HepG2 (cell line): ENCODE data around the gene UBE2C. TPM values are rescaled to one million over a fixed set of nuclear protein-coding genes. Genes with fewer than 3 reads are reported as not detected.
A peak's percentile ranks its signal among the peaks of the same experiment; 100 is the strongest.

Experiments used
- CENPT ChIP-seq: sonication (generic); formaldehyde crosslinking; IDR thresholded peaks from 2 replicates; pipeline ENCODE4 v1.8.0; 2022; ENCODE audit warnings: low read depth, mild to moderate bottlenecking, moderate library complexity, missing genetic modification reagents
- GATAD2A ChIP-seq: IDR thresholded peaks from 2 replicates; pipeline ENCODE4 v1.6.1; 2016
- HES4 ChIP-seq: sonication (generic); formaldehyde crosslinking; IDR thresholded peaks from 2 replicates; pipeline ENCODE4 v1.9.0; 2021; ENCODE audit warnings: mild to moderate bottlenecking, missing genetic modification reagents, borderline replicate concordance
- KAT8 ChIP-seq: IDR thresholded peaks from 2 replicates; pipeline ENCODE4 v1.6.1; 2016; ENCODE audit warnings: missing genetic modification reagents, missing compliant biosample characterization
- KLF9 ChIP-seq: IDR thresholded peaks from 2 replicates; pipeline ENCODE4 v1.6.1; 2016; ENCODE audit warnings: low read depth
- MIXL1 ChIP-seq: IDR thresholded peaks from 2 replicates; pipeline ENCODE4 v1.6.1; 2016
- NFE2 ChIP-seq: sonication (generic); formaldehyde crosslinking; IDR thresholded peaks from 2 replicates; pipeline ENCODE4 v1.4.0; 2020; ENCODE audit warnings: missing genetic modification reagents
- SIN3B ChIP-seq: fragments of 150-350 bp; IDR thresholded peaks from 2 replicates; pipeline ENCODE4 v1.6.1; 2014; ENCODE audit warnings: low read length
- ZFY ChIP-seq: sonication (generic); formaldehyde crosslinking; IDR thresholded peaks from 2 replicates; pipeline ENCODE4 v1.4.0; 2020; ENCODE audit warnings: missing genetic modification reagents
- ZNF282 ChIP-seq: fragments of 450-650 bp; IDR thresholded peaks from 2 replicates; pipeline ENCODE4 v1.6.1; 2018; ENCODE audit not compliant: partially characterized antibody
- ZNF564 ChIP-seq: sonication (generic); formaldehyde crosslinking; IDR thresholded peaks from 2 replicates; pipeline ENCODE4 v1.8.1; 2023; ENCODE audit warnings: mild to moderate bottlenecking, missing genetic modification reagents
- ZNF713 ChIP-seq: sonication (generic); formaldehyde crosslinking; IDR thresholded peaks from 2 replicates; pipeline ENCODE4 v1.4.0; 2020; ENCODE audit warnings: mild to moderate bottlenecking, missing genetic modification reagents
- ZNF775 ChIP-seq: sonication (generic); formaldehyde crosslinking; IDR thresholded peaks from 2 replicates; pipeline ENCODE4 v1.4.0; 2020; ENCODE audit warnings: missing genetic modification reagents, mild to moderate bottlenecking, moderate library complexity, borderline replicate concordance
- polyA plus RNA-seq, 8 experiments: library from polyadenylated mRNA; depleted of rRNA in 3 of 8; stranded (reverse) in 7 of 8; unstranded in 1 of 8; fragments of >200 nt; fragmentation: Illumina TruSeq in 4 of 8; extraction: Trizol in 4 of 8; gene quantifications; 2 replicates each; pipeline versions ENCODE4 v1.2.1 to v1.2.3, GENCODE V29; 2011 to 2016; ENCODE audit warnings: low read depth in 4 of 8, missing spikeins in 1 of 8, mixed read lengths in 1 of 8; ENCODE audit not compliant: insufficient read depth in 1 of 8
- total RNA-seq, 5 experiments: library from RNA; depleted of rRNA; stranded (reverse); fragments of >200 nt; fragmentation: Illumina TruSeq; extraction: Trizol; gene quantifications; 2 replicates each; pipeline ENCODE4 v1.2.3, GENCODE V29; 2016; ENCODE audit warnings: low read depth in 1 of 5
- TF ChIP-seq, protein P1 (sequence below): sonication (generic); formaldehyde crosslinking; IDR thresholded peaks from 2 replicates; pipeline ENCODE4 v1.8.0; 2023; ENCODE audit warnings: mild to moderate bottlenecking, missing genetic modification reagents
- TF ChIP-seq, protein P2 (sequence below): IDR thresholded peaks from 2 replicates; pipeline ENCODE4 v1.6.1; 2012; ENCODE audit warnings: low read depth, low read length, improper control_type of control experiment
- TF ChIP-seq, protein P3 (sequence below): sonication (generic); formaldehyde crosslinking; IDR thresholded peaks from 2 replicates; pipeline ENCODE4 v1.8.1; 2023; ENCODE audit warnings: mild to moderate bottlenecking, missing genetic modification reagents
- TF ChIP-seq, protein P4 (sequence below): IDR thresholded peaks from 2 replicates; pipeline ENCODE4 v1.6.1; 2016; ENCODE audit warnings: low read depth, control low read depth
- TF ChIP-seq, protein P5 (sequence below): sonication (generic); formaldehyde crosslinking; IDR thresholded peaks from 2 replicates; pipeline ENCODE4 v1.4.0; 2020; ENCODE audit warnings: missing genetic modification reagents, borderline replicate concordance

The UBE2C gene
- total and polyA plus RNA-seq, 2 of the 13 experiments (the other 11 are each of a cell fraction or from before 2014, with no cell fraction given), result 100 to 123 TPM

DNA sequence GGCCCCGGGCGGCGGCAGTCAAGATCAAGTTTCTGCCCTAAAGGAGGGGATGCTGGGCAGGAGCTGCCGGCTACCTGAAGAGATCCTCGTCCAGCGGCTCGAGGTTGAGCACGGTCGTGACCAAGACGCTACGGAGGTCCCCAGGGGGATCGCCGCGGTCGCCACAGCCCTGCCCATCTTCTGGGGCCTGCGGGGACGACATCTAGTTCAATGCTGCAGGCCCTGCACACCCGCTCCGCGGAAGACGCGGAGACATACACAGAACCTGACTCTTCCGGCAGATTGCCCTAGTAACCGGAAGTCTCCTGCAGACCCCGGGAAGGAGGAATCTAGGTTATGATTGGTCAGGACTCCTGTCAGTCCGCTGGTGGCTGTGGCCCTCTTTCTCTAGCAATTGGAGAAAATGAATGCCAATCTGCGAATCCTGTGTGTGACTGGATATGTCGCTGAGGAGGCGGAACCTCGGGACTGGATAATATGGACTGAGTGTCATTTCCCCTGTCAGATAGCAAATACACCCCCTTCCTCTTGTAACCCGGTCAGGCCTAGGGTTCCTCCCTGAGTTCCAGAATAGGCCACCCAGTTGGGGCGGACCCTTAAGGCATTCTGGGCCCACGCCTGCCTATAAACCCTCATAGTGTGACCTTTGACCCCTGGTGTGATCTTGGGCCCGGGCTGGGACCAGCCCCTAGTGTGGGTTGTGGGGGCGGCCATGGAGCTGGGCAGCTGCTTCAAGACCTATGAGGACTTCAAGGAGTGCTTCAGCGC lies 44.9 kb downstream of the UBE2C start, which contains the start of the genes ACOT8 and ZSWIM3 (continued):
- TF ChIP-seq, protein P1, sequence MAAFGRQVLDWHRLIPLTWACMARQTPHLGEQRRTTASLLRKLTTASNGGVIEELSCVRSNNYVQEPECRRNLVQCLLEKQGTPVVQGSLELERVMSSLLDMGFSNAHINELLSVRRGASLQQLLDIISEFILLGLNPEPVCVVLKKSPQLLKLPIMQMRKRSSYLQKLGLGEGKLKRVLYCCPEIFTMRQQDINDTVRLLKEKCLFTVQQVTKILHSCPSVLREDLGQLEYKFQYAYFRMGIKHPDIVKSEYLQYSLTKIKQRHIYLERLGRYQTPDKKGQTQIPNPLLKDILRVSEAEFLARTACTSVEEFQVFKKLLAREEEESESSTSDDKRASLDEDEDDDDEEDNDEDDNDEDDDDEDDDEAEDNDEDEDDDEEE (CRISPR knock-in tag), result 0 out of 2 replicates have a peak, but pooled peaks have one; percentile 58
- TF ChIP-seq CENPT (no peak), ZNF713 (CRISPR knock-in tag) (0 out of 2 replicates have a peak, but pooled peaks have one; percentile 36), MIXL1 (peak; percentile 79; the same call in 1 of the 2 replicates), ZFY (peak; percentile 96), ZNF564 (CRISPR knock-in tag) (no peak; the same call in none of the 2 replicates), HES4 (CRISPR knock-in tag) (peak; percentile 65; the same call in 1 of the 2 replicates), KAT8 (CRISPR knock-in tag) (peak; percentile 99), SIN3B (peak; percentile 48; the same call in 1 of the 2 replicates), NFE2 (no peak; the same call in 1 of the 2 replicates), KLF9 (CRISPR knock-in tag) (no peak; the same call in 1 of the 2 replicates), GATAD2A (CRISPR knock-in tag) (no peak), ZNF775 (no peak), ZNF282 (no peak)
- TF ChIP-seq, protein P2, sequence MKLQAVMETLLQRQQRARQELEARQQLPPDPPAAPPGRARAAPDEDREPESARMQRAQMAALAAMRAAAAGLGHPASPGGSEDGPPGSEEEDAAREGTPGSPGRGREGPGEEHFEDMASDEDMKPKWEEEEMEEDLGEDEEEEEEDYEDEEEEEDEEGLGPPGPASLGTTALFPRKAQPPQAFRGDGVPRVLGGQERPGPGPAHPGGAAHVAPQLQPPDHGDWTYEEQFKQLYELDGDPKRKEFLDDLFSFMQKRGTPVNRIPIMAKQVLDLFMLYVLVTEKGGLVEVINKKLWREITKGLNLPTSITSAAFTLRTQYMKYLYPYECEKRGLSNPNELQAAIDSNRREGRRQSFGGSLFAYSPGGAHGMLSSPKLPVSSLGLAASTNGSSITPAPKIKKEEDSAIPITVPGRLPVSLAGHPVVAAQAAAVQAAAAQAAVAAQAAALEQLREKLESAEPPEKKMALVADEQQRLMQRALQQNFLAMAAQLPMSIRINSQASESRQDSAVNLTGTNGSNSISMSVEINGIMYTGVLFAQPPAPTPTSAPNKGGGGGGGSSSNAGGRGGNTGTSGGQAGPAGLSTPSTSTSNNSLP, result no peak; the same call in 1 of the 2 replicates
- TF ChIP-seq, protein P3, sequence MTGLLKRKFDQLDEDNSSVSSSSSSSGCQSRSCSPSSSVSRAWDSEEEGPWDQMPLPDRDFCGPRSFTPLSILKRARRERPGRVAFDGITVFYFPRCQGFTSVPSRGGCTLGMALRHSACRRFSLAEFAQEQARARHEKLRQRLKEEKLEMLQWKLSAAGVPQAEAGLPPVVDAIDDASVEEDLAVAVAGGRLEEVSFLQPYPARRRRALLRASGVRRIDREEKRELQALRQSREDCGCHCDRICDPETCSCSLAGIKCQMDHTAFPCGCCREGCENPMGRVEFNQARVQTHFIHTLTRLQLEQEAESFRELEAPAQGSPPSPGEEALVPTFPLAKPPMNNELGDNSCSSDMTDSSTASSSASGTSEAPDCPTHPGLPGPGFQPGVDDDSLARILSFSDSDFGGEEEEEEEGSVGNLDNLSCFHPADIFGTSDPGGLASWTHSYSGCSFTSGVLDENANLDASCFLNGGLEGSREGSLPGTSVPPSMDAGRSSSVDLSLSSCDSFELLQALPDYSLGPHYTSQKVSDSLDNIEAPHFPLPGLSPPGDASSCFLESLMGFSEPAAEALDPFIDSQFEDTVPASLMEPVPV, result peak; percentile 97
- TF ChIP-seq, protein P4, sequence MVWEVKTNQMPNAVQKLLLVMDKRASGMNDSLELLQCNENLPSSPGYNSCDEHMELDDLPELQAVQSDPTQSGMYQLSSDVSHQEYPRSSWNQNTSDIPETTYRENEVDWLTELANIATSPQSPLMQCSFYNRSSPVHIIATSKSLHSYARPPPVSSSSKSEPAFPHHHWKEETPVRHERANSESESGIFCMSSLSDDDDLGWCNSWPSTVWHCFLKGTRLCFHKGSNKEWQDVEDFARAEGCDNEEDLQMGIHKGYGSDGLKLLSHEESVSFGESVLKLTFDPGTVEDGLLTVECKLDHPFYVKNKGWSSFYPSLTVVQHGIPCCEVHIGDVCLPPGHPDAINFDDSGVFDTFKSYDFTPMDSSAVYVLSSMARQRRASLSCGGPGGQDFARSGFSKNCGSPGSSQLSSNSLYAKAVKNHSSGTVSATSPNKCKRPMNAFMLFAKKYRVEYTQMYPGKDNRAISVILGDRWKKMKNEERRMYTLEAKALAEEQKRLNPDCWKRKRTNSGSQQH (CRISPR knock-in tag), result peak; percentile 70; the same call in 1 of the 2 replicates
- TF ChIP-seq, protein P5, sequence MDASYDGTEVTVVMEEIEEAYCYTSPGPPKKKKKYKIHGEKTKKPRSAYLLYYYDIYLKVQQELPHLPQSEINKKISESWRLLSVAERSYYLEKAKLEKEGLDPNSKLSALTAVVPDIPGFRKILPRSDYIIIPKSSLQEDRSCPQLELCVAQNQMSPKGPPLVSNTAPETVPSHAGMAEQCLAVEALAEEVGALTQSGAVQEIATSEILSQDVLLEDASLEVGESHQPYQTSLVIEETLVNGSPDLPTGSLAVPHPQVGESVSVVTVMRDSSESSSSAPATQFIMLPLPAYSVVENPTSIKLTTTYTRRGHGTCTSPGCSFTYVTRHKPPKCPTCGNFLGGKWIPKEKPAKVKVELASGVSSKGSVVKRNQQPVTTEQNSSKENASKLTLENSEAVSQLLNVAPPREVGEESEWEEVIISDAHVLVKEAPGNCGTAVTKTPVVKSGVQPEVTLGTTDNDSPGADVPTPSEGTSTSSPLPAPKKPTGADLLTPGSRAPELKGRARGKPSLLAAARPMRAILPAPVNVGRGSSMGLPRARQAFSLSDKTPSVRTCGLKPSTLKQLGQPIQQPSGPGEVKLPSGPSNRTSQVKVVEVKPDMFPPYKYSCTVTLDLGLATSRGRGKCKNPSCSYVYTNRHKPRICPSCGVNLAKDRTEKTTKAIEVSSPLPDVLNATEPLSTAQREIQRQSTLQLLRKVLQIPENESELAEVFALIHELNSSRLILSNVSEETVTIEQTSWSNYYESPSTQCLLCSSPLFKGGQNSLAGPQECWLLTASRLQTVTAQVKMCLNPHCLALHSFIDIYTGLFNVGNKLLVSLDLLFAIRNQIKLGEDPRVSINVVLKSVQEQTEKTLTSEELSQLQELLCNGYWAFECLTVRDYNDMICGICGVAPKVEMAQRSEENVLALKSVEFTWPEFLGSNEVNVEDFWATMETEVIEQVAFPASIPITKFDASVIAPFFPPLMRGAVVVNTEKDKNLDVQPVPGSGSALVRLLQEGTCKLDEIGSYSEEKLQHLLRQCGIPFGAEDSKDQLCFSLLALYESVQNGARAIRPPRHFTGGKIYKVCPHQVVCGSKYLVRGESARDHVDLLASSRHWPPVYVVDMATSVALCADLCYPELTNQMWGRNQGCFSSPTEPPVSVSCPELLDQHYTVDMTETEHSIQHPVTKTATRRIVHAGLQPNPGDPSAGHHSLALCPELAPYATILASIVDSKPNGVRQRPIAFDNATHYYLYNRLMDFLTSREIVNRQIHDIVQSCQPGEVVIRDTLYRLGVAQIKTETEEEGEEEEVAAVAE, result peak; percentile 42
